HS-5 (cell line): ENCODE measurements around the gene CAMK2A.

Experiments
- DNase-seq: peaks from one replicate; pipeline ENCODE4 v3.0.0-alpha.2; 2012; ENCODE audit warnings: low read depth

Gene CAMK2A

DNA sequence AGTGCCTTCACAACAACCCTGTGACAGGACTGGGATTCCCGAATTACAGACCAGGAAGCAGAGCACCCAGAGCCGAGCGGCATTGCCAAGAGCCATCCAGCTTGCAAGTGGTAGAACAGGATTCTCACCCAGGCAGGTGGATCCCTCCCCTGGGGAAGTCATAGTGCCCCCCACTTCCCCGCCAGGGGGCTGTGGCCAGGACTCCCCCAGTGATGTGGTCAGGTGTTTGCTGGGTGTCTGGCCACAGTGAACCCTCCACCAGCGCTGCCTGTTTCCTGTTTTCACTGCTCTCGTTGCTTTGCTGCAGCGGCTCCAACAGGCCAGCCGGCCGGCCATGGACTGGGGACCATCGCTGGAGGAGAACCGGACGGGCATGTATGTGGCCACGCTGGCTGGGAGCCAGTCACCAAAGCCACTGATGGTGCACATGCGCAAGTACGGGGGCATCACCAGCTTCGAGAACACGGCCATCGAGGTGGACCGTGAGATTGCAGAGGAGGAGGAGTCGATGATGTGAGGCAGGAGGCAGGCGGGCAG, 80.4 kb downstream of the CAMK2A start:
- DNase-seq = no peak

DNA sequence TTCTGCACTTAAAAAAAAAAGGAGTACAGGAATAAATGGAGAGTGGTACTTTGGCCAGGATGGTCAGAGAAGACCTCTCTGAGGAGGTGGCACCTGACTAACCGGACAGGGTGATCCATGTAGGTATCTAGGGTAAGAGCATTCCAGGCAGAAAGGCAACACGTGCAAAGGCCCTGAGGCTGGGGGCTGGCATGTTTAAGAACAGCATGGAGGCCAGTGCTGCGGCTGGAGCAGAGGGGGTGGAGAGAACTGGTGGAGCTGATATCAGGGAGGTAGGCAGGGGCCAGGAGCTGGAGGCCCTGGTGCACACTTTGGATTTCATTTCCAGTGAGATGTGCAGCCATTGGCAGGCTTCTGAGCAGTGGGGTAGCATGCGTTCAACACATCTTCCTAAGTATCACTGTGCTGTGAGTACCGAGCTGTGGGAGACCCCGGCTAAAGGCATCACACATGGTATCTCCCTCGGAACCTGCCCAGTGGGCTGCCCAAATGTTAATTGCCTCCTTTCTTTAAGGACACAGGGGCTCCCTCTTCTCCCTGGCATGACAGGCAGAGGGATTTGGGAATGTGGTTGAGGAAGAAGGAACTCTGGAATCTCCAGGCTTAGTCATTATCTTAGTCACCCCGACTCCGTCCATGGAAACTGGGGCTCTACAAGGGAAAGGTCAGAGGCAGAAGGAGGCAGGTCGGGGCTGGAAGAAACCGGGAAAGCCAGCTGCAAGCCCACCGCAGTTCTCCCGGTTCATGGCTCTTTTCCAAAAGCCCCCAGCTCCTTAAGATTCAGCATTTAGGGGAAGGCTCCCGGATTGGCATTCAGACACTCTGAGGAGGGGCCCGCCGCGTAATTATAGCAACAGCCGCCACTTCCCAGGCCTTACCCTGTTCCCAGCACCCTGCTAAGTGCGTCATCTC, 81.1 kb downstream of the CAMK2A start:
- DNase-seq = peak; percentile 59

DNA sequence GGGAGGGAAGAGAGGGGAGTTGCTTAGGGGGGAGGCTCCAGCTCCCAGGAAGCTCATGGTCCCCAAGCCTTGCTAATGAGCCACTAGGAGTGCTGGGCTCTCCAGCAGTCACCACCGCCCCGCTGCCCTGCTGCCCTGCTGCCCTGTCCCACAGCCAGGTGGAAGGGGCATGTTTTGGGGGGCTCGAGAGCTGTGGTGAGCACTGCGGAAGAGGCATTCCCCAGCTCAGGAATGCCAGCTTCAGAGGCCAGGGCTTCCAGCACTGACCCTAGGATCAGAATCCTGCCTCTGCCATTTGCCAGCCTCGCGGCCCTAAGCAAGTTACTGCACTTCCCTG, 82.8 kb downstream of the CAMK2A start:
- no peak for DNase-seq

GRCh38 chr5:150206098-150206778, 83.3 kb downstream of the CAMK2A start:
- no peak for DNase-seq

DNA sequence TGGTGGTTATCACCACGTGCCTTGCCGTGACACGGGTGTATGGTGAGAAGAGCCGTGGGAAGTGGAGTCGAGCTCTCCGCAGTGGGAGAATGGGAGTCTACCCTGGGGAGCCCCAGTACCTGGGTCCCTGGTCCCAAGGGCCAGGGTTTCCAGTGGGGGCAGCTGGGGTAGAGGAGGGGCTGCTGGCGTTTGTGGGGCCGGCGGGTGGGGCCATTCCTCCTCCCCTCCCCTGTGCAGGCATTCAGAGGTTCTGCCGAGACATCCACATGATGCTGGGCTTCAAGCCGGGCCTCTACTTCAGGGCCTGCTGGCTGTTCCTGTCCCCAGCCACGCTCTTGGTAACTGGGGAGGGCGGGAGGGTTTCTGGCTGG, 85.0 kb downstream of the CAMK2A start:
- DNase-seq = no peak

DNA sequence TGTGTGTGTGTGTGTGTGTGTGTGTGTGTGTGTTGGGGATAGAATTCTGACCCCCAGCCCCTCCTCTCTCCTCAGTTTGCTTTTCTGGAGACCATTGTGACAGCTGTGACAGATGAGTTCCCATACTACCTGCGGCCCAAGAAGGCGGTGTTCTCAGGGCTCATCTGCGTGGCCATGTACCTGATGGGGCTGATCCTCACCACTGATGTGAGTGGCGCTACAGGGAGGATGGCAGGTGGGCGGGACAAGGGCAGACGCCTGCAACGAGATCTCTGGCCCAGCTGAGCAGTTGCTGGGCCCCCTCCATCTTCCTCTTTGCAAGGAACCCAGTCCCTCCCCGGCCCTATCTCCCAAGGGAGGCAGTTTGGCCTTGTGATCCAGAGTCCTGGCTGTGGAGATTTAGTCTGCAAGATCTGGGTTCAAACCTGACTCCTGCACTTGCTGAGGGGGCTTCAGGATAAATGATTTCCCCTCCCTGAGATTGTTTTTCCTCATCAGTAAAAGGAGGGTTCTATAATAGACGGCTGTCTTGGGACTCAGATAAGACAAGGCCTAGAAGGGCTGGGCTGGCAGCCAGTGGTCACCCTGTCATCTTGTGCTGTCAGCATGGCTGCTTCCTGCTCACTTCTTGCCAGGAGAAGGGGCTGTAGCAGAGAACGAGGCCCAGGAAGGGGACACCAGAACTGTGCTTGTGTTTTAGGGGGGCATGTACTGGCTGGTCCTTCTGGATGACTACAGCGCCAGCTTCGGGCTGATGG, 85.6 kb downstream of the CAMK2A start:
- DNase-seq = no peak

DNA sequence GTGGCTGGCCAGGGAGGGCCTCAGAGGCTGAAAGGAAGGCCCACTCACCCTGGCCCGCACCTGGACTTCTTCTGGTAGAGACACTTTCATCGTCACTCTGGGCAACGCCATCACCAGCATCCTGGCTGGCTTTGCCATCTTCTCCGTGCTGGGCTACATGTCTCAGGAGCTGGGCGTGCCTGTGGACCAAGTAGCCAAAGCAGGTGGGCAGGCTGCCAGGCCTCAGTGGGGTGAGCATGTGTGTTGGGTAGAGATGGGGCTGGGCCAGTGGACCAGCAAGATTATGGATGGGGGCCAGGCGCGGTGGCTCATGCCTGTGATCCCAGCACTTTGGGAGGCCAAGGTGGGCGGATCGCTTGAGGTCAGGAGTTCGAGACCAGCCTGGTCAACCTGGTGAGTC, 87.1 kb downstream of the CAMK2A start:
- DNase-seq = no peak

GRCh38 chr5:150197476-150197875, 92.1 kb downstream of the CAMK2A start:
- DNase-seq = no peak

DNA sequence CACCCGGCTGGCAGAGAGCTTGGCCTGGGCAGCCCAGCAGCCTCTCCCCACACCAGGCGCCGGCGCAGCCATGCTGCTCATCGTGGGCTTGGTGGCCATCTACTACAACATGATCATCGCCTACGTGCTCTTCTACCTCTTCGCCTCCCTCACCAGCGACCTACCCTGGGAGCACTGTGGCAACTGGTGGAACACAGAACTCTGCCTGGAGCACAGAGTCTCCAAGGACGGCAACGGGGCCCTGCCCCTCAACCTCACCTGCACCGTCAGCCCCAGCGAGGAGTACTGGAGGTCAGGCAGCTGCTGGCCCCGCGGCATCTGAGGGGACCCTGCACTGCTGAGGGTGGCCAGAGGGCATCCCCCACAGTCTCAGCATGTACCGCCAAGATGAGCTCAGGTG, 92.6 kb downstream of the CAMK2A start:
- DNase-seq = no peak

DNA sequence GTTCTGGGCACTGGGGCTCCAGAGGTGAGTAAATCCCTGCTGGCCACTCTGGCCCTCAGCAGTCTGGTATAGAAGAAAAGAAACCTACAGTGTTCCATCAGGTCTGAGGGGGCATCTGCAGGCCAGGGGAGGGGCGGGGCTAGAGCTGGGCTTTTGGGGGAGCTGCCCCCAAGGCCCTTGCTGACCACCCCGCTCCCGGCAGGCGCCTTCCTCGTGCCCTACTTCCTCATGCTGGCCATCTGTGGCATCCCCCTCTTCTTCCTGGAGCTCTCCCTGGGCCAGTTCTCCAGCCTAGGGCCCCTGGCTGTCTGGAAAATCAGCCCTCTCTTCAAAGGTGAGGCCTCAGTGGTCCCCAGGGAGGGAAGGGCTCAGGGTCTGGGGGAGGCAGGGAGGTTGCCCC, 93.1 kb downstream of the CAMK2A start:
- no peak for DNase-seq

DNA sequence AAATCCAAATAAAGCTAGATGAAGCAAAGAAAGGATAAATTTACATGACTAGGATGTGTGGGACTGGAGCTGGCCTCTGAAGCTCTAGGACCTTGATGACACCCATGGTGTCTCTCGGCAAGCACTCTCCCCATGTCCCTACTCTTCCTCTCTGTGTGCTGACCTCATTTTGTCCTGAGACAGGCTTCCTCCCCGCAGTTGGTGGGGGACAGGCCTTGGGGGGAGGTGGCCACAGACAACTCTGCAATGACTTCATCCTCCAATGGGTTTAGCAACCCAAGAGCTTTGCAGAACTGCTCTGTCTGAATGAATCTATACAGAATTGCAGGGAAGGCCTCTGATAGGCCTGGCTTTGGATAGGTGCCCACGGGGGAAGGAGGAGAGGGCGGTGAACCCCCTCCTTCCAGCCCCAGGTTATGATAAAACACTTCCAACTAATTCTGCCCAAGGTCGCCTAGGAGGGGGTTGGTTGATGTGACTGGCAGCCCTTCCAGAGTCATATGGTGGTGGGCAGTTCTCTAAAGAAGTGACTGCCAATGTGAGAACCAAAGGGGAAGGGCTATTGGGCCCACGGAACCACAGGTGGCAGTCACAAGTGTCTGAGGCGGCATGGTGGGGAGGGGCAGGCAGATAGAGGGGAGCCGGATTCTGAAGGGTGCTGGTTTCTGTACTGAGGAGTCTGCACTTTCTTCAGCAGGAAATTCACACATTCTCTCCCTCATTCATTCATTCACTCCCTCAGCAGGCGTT, 93.7 kb downstream of the CAMK2A start:
- no peak for DNase-seq

- no peak for DNase-seq
Measured at GRCh38 chr5:150192462-150192861, 97.1 kb downstream of the CAMK2A start.

DNA sequence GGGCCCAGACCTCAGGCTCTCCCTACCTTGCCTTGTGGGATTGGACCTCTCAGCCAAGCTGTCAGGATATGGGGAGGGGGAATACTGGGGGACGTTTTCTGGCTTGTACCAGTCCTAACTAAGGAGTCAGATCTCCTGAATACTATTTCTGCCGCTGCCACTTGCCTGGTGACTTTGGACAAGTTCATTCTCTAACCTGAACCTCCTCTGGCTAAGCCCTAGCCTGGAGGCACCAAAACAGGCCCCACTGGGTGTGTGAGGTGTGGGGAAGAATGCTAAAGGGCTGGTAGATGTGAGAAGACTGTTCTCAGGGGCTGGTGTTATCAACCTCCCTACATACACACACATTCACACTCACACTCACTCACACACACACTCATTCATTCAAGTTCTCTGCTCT, 98.6 kb downstream of the CAMK2A start:
- DNase-seq = no peak

GRCh38 chr5:150190503-150190979, 99.0 kb downstream of the CAMK2A start:
- DNase-seq = no peak

DNA sequence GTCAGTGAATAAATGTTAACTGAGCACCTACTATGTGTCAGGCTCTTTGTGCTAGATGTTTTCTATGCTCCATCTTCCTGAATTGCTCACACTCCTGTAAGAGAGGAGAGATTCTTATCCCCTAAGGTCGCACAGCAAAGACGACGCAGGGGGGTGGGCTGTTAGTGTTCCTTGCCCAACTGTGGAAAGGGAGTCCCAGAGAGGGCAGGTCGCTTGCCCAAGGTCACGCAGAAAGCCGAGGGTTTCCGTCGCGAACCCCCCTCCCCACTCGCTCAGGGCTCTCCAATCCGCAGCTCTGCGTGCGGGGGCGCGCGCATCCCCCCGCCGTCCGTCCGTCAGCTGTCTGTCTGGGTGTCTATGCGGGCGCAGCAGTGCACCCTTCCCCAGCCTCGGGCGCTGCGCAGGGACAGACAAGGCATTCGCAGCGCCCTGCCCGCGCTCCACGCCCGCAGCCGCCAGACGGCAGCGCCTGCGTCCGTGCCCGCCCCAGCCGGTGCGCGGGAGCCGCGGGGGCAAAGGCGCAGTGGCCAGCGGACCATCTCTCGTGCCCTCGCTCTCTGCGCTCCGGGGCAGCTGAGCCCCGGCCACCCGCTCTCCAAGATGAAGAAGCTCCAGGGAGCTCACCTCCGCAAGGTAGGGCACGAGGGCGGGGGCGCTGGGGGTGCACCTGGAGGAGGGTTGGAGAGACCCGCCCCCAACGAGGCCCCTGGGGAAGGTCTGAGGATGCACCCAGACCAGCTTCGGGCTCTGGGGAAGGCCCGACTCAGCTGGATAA, 99.7 kb downstream of the CAMK2A start, which contains the start of gene SLC6A7:
Gene SLC6A7 (plus strand): TSS at position 335 of the 775 bp plus-strand sequence. CDS start 266 bp downstream, at position 601.
- DNase-seq = no peak

GRCh38 chr5:150189326-150189725, 100.2 kb downstream of the CAMK2A start:
- DNase-seq = no peak

DNA sequence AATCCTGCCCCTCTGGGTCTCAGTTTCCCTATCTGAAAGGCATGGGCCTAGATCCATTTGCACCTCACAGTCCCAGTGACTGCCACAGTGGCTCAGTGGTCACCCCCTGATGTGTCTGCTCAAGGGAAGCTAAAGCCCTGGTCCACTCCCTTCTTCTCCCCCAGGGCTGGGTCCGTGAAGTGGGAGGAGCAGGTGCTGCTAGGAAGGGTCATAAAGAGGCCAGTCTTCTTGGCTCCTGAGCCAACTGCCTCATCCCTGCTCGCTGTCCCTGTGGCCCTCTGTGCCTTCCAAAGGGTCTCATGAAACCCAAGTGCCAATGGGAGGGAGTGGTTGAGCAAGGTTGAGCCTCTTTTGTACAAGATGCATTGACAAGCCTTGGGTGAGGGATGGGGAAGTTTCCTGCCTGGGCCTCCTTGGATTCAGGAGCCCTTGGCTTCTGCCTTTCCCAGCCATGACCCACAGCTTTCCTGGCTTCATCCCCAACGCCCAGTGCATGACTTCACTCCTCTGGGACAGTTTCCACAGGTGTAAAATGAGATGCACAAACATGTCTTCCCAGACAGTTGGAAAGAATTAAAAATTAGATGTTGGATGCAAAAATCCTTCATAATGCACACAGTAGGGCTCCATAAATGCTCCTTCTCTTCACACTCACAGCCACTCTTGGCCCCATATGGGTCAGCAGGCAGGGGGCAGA, 101.3 kb downstream of the CAMK2A start:
- DNase-seq = no peak

GRCh38 chr5:150186897-150187296, 102.7 kb downstream of the CAMK2A start:
- DNase-seq = no peak

- no peak for DNase-seq
Measured at GRCh38 chr5:150186137-150186536, 103.4 kb downstream of the CAMK2A start.
